ENCODE data around the gene APBB1IP.
A peak's percentile ranks its signal among the peaks of the same experiment; 100 is the strongest.
"Not testable (repeated sequence)": the region's sequence is repeated elsewhere in the genome, so short reads cannot be mapped to it uniquely, and the experiment has no call there.

APBB1IP gene

GRCh38 chr10:26478061-26478460, 39.9 kb downstream of the APBB1IP start:
- no peak for DNase-seq

DNA sequence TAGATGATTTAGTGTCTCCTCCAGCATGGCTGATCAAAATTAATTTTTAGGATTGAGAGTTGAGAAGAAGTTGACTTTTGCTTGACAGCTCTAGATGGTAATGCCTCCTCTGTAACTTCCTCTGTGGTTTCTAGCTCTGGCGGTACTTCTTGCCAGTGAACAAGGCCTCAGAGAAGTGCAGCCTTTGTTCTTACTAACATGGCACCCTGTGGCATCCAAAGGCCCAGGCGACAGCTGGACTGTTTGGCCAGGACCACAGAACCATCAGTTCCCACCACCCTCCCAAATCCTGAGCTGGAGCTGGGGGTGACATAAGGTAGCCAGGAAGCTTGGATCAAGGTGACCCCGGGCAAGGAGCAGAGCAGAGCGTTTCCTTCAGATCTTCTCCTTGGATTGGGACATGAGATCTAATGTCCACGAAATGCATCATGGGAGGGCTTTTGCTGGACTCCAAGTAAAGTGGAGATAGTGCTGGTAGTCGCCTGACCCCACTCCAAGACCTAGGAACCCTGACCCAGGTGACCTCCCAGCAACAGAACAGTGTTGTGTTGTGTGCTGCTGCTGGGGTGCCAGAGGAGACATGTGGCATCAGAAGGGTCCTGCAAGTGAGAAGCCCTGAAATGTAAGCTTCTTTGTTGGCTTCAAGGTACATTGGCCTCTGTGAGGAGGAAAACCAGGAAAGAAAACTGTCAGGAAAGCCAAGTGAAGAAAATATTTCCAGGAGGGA, 41.8 kb downstream of the APBB1IP start:
- DNase-seq: peak; percentile 69

- no peak for DNase-seq
Measured at GRCh38 chr10:26481315-26481692, 43.2 kb downstream of the APBB1IP start.

DNA sequence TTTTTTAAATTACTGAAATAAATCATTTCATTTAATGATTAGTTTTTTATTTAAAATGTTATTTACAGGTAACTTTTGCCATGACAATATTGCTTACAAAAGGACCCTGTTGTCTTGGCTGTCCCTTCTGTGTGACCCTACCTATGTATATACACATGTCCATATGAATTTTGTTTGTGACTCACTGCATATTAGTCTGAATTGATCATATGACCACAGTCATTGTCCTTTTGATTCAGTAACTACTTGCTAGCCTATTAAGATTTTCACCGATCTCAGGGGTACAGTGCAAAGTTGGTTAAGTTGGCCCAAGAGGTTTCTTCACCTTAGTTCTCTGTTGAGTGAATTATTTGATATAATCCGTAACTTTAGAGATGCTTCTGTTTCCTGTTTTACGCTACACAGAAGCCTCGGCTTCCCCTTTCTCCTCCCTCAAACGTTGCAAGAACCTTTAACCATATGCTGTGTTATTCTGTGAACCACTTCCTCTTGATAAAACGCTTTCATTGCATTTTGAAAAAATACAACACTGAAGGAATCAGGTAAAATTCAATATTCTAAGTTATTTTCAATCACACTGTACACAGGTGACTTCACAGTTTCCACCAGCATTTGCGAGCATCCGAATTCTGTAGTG, 43.9 kb downstream of the APBB1IP start:
- DNase-seq: peak; percentile 83

DNA sequence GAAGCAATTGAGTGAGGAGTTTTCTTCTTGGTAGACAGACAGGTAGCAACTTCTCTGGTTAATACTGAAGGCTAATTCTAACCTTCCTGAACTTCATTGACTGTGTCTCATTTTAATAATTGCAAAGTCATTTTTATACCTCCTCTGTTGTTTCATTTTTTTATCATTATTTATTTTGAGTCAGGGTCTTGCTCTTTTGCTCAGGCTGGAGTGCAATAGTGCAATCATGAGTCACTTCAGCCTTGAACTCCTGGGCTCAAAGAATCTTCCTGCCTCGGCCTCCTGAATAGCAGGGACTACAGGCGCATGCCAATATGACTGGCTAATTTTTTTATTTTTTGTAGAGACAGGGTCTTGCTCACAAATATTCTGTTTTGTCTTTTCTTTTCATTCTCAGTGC, 45.4 kb downstream of the APBB1IP start:
- DNase-seq: no peak

GRCh38 chr10:26485150-26485941, 47.2 kb downstream of the APBB1IP start:
- peak; percentile 28 for DNase-seq

GRCh38 chr10:26486304-26486703, 48.2 kb downstream of the APBB1IP start:
- DNase-seq: no peak

GRCh38 chr10:26486990-26487850, 49.1 kb downstream of the APBB1IP start:
- DNase-seq: peak; percentile 84

DNA sequence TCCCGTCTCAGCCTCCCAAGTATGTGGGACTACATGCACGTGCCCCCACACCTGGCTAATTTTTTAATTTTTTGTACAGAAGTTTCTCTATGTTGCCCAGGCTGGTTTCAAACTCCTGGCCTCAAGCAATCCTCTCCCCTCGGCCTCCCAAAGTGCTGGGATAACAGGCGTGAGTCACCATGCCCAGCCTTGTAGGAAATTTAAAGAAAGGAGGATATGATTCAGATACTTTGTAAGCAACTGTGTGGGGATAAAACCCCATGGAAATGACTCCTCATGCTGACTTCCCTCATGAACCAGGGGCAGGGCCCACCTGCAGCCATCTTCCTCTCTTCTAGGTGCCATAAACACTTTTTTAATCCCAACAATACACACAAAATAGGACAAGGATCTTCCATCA, 50.2 kb downstream of the APBB1IP start:
- no peak for DNase-seq

DNA sequence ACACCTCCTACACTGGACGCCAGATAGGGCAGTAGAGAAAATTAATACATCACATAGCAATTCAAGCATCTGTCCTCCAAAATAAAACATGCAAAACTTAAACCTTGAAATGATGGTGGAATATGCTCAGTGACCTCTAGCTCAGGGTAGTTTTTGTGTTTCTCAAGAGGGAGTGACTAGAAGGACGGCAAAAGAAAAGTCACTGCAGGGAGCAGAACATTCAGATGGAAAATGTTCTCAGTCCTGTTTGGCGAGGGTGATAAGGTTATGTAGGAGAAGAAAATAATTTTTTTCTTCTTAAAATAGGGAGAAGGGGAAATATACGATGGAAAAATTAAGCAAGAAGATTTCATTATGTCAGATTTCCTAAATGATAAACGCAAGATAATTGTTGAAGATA, 50.9 kb downstream of the APBB1IP start:
- DNase-seq: no peak

GRCh38 chr10:26490367-26490766, 52.2 kb downstream of the APBB1IP start:
- not testable (repeated sequence) for DNase-seq

- DNase-seq: no peak
Measured at GRCh38 chr10:26491276-26491675, 53.1 kb downstream of the APBB1IP start.

- no peak for DNase-seq
Measured at GRCh38 chr10:26491934-26492333, 53.8 kb downstream of the APBB1IP start.

DNA sequence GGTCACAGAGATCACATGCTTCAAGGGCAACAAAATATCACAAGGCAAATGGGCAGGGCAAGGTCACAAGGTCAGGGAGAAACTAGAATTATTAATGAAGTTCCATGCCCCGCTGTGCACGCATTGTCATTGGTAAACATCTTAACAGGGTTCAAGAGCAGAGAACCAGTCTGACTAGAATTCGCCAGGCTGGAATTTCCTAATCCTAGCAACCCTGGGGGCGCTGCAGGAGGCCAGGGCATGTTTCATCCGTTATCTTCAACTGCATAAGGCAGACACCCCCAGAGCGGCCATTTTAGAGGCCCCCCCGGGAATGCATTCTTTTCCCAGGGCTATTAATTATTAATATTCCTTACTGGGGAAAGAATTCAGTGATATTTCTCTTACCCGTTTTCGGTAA, 54.6 kb downstream of the APBB1IP start:
- DNase-seq: not testable (repeated sequence)

GRCh38 chr10:26494018-26494417, 55.9 kb downstream of the APBB1IP start:
- DNase-seq: no peak

DNA sequence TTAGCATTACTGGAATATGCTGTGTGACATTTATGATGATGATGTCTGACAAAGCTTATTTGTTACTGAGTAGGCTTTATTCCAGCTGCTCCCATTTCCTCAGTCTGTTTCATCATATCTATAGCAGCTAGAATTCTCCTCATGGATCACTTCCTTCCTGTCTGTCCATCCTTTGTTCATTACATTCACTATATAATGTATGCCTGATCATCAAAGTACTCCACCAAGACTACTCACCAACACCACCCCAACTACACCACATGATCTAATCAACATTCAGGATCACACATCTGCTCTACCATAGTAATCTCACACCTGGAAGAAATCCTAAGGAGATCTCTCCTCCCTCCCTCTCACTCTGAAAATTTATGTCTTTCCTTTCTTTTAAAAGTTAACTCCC, 61.3 kb downstream of the APBB1IP start:
- no peak for DNase-seq

DNA sequence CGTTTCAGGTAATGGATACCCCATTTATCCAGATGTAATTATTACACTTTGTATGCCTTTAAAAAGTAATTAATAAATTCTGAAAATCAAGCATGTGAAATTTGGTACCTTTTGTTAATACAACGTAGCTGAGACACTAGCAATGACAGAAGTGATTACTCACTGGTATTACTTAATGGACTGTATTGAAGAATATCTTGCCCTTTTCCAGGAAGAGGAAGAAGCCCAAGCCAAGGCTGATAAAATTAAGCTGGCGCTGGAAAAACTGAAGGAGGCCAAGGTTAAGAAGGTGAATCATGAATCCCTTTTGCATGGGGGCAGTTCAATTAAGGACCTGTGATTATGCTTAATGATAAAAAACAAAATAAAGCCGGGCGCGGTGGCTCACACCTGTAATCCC, 64.8 kb downstream of the APBB1IP start:
- no peak for DNase-seq

DNA sequence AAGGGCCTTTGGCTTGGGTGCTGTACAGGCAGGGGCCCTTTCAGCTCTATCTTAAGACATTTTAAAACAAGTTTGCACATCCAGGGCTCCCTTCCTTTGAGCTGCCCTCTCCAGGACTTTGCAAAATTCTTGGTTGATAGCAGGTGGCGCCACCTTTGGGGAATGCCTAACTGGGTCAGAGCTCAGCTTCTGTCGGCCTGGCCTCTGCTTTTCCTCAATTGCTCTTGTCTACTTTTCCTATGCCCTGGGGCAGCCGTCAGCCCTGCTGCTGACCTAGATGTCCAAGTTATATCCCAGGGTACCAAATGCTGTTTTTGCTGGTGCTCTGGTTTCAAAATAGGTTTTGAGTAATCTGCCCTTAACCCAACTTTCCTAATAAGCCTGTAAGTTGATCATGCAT, 65.8 kb downstream of the APBB1IP start:
- DNase-seq: peak; percentile 37

- not testable (repeated sequence) for DNase-seq
Measured at GRCh38 chr10:26504429-26504828, 66.3 kb downstream of the APBB1IP start.

DNA sequence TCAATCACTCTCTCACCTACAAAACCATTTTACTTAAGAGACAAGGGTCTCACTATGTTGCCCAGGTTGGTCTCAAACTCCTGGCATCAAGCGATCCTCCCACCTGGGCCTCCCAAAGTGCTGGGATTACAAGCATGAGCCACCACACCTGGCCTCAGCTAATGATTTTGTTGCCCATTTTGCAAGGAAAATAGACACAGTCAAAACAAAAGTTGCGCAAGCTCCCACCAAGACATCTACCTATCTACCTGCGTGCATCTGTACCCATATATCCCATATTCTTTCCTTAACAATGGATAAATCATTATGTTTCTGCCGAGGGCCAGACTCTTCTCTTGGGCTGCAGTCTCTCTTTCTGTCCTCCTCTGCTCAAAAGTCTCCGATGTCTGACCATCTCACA, 67.3 kb downstream of the APBB1IP start:
- DNase-seq: no peak

DNA sequence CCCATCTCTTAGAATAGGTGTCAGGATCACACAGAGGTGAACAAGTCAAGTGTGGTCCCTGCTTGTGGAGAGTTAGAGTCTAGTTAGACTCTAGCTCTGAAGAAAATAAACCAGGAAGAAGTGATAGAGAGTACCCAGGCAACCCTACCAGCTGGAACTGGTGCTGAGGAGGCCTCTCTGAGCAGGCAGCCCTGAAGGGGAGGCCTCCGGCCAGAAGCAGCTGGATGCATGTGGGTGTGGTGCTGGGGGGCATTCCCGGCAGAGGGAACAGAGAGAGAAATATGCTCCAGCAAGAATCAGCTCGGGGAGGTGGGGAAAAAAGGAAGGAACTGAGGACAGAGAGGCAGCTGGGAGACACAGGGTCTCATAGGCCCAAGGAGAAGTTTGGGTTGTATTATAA, 68.6 kb downstream of the APBB1IP start:
- DNase-seq: no peak

DNA sequence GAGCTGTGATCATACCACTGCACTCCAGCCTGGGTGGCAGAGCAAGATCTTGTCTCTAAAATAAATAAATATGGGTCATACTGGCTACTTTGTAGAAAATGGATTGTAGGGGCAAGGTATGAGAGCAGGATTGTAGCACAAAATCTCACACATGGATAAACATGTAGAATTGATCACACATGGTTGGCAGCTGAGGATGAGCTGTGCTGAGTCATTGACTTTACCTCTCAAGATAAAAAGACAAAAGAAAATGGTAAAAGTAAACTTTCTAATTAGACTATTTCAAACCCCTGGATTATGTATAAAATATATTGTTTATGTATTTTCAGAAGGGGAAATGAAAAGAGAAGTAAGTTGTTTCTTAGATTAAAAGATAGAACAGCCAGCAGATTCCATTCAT, 69.3 kb downstream of the APBB1IP start:
- no peak for DNase-seq

DNA sequence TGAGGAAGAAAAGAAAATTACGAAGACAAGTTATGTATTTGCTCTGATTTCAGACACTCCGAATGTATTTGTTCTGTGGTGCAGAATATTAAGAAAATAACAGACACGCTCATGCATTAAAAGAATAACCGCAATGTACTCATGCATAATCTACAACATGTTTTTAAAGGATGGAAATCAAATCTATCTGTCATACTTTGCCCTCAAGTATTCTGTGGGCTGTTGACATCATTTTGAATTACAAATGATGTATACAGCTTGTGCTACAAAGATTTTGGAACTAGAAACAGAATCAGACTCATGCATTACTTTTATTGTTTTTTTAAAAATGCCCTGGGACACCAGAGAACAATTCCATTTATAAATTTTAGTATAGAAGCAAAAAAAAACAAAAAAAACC, 69.9 kb downstream of the APBB1IP start:
- no peak for DNase-seq

Measured in hematopoietic multipotent progenitor cell treated with erythropoietin and hydrocortisone succinate and interleukin-3 and kit ligand, for 6 days (in vitro differentiated cells).